ENCODE measurements around the gene TAOK2.

Gene TAOK2

DNA sequence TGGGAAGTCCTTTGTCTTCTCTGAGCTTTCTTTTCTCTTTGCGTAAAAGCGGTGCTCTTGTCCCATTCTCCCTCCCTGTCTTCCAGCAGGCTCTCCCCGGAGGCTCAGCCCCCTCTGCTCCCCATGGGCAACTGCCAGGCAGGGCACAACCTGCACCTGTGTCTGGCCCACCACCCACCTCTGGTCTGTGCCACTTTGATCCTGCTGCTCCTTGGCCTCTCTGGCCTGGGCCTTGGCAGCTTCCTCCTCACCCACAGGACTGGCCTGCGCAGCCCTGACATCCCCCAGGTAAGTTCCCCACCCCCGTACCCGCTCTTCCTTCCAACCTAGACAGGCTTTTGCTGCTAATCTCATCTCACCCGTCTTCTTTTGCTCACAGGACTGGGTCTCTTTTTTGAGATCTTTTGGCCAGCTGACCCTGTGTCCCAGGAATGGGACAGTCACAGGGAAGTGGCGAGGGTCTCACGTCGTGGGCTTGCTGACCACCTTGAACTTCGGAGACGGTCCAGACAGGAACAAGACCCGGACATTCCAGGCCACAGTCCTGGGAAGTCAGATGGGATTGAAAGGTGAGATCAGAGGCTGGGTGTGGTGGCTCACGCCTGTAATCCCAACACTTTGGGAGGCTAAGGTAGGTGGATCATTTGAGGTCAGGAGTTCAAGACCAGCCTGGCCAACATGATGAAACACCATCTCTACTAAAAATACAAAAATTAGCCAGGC, 10.5 kb upstream of the TAOK2 start:
- DNase-seq (ENCODE audit: low read depth): no peak

DNA sequence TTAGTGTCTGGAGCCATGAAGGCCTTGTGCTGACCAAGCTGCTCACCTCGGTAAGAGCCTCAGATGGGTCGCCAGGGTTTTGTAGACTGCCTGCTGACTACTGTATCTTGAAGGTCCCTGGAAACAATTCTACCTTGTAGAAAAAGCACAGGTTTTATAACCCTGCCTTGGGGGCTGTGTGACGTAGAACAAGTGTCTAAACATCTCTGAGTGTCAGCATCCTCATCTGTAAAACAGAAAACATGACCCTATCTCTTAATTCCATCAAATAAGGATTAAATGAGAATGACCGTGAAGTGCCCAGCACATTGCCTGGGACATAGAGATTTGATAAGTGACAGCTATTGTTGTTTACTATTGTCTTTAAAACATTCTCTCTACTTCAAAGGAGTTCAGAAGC, 5.5 kb upstream of the TAOK2 start:
- no peak for DNase-seq (ENCODE audit: low read depth)

DNA sequence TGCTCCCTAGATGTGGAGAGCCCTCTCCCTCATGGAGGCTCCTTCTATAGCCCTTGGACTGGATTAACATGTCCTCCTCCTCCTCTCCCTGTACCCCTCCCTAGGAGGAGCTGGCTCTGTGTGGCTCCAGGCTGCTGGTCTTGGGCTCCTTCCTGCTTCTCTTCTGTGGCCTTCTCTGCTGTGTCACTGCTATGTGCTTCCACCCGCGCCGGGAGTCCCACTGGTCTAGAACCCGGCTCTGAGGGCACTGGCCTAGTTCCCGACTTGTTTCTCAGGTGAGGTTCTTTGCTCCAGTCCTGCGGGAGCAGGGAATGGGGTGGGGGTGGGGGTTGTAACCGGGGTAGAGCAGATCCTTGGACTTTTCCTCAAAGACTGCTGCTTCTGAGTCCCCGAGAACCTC, 2.4 kb upstream of the TAOK2 start:
- DNase-seq (ENCODE audit: low read depth): no peak

DNA sequence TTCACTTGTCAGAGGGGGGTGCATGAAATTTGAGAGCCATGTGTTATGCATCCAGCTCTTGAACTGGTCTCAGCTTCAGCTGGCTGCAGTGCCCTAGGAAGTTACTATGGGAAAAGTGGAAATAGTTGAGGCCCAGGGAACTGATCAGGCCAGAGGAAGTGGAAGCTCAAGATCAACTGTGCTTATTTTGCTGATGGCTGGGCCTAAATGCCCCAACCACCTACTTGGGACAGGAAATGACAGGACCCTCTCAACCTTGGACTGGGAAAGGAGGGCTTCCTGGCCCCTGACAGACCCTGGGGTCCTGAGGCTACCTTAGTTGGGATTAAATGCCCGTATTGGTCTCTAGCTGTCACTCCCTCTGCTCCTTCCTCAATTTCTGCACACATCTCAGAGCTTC, 1.2 kb upstream of the TAOK2 start:
- DNase-seq (ENCODE audit: low read depth): no peak

DNA sequence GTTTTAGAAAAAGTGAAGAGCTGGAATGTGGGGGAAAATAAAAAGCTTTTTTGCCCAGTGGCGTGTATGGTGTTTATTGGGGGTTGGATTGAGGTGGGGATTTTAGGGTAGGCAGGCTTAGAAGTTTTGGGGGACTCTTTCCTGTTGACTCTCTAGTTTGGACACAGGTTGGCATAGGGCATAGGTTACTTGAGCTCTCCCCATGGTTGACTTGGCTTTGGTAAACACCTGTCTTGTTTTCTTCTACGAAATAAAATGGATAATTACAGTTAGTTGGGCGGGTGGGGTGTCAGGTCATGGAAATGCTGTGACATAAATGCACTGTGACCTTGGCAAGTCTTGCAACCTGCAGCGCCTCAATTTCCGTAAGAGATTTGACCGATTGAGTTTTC, 680 bp upstream of the TAOK2 start:
- DNase-seq (ENCODE audit: low read depth): no peak

DNA sequence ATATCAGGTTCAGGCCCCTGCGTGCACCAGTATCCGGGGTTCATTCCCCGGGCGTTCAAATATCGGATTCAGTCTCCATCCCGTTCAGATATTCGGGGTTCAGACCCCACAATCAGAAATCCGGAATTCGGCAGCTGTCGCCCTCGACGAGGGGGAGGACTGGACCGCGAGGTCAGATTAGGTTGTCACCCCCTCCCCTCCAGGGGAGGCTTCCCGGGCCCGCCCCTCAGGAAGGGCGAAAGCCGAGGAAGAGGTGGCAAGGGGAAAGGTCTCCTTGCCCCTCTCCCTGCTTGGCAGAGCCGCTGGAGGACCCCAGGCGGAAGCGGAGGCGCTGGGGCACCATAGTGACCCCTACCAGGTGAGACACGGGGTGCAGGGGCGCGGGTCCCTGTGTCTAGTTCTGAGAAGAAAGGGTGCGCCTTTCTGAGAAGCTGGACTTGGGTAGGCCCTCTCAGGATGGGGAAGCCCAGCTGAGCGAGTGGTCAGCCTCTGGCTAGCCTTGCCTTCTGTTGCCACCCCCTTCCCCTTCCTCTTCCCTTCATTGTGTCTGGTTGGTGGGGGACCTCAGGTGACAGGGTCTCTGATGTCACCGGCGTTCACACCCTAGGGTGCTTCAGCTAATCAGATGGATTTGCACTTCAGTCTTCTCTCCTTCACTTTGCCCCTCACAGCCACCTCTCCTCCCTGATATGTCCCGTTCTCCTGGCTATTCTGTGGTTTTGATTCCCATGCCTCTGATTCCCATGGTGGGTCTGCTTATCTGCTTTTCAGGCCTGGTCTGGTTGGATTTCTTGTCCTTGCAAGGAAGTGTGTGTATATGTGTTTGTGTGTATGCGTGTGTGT, 844 bp downstream of the TAOK2 start:
- DNase-seq (ENCODE audit: low read depth): no peak

DNA sequence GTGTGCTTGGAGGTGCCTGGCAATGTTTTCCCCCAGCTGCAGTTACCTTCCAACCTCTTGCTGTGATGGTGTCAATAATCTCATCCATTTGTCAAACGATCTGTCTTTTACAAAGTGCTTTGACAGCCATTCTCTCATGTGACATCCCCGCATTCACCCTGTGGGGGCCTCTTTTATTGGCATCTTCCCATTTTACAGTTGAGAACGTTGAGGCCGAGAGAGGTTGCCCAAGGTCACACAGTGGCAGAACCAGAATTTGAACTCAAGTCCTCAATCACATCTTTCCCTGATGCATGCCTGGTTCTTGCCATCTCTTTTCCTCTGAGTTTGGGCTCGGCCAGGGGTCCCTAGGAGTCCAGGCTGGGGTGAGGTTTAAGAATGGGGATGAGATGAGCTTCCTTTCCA, 1.5 kb downstream of the TAOK2 start:
- DNase-seq (ENCODE audit: low read depth): no peak

DNA sequence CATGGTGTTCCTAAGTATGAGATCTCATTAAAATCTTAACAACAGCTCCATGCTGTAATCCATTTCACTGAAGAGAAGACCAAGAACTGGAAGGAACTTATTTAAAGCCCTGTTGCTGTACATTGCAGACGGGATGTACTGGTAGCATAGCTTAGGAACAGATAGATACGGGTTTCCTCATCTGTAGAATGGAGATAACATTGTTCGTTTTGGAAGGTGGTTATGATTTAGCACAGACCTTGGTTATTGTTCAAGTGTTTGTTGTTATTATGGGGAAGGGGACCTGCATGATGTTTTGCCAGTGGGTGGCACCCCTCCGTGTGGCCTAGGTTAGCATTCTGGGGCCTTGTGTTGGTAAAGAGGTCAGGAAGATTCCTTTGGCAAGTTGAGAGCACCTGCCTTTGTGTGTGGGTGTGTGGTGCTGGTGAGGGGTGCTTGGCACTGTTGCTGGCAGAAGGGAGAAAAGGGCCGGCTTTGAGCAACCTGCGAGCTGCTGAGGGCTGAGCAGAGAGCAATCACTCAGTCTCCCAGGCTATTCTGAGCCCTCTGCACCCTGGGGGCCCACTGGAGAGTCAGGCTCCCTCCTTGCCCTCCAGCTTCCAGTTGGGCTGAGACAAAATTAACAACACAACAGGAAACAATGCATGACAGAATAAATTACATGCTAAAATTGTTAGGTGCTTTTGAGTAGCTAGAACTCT, 2.3 kb downstream of the TAOK2 start:
- DNase-seq (ENCODE audit: low read depth): no peak

DNA sequence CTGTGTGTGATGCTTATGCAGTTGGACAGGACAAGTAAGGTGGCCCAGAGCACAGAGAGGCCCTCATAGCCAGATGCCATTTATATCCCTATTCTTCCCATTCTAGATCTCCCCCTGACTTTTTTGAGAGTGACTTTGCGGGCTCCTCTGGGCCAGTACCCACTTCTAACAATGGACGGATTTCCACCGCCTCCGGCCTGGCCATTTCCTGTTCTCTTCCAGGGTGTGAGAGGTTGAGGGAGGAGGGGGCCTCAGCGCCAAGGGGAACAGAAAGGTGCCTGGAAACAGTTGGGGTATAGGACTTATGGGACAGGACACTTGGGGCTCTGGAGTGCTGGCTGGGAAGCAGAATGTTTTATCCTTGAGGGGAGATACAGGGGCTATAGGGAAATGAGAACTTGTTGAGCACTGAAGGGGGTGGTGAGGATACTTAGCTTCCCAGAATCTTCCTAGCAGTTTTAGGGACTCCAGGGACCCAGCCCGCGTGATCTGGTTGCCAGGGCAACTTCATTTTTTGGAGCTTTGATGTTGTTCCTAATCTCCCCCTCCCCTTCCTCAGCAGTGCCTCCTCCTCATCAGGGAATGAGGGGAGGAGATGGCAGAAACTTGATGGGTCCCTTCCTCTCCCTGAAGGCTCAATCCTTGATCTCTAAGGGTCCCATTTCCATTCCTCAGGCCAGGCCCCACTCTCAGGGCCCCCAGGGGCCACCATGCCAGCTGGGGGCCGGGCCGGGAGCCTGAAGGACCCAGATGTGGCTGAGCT, 3.6 kb downstream of the TAOK2 start:
- no peak for DNase-seq (ENCODE audit: low read depth)

DNA sequence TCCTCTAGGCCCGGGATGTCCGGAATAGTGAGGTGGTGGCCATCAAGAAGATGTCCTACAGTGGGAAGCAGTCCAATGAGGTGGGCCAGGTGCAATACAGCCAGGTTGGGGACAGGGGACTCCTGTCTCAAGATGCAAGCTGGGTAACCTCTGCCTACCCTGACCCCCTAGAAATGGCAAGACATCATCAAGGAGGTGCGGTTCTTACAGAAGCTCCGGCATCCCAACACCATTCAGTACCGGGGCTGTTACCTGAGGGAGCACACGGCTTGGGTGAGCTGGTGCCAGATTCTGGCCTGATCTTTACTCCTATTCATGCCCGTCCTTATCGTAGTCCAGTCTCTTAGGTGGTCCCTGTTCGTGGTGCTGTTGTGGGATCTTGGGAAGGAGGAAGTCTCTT, 4.4 kb downstream of the TAOK2 start:
- no peak for DNase-seq (ENCODE audit: low read depth)

DNA sequence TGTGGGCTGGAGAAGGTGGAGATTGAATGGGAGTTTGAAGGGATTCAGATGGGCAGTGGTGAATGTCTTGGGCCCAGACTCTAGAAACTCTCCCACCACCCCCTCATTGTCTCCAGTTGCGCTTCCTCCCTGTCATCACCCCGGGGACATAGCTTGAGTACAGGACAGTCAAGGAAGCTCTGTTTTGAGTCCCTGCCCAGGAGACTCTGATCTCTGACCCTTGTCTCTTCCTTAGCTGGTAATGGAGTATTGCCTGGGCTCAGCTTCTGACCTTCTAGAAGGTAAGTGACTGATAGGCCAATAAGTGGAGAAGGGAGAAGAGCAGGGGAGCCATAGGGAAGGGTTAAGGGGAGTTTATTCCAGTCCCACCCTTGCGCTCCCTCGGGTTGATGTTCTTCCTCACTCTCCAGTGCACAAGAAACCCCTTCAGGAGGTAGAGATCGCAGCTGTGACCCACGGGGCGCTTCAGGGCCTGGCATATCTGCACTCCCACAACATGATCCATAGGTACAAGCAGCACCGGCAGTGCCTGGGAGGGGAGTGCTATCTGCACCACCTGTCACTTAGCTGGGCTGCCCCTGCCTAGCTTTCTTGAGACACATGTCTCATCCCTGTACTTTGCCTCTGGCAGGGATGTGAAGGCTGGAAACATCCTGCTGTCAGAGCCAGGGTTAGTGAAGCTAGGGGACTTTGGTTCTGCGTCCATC, 5.0 kb downstream of the TAOK2 start:
- no peak for DNase-seq (ENCODE audit: low read depth)

DNA sequence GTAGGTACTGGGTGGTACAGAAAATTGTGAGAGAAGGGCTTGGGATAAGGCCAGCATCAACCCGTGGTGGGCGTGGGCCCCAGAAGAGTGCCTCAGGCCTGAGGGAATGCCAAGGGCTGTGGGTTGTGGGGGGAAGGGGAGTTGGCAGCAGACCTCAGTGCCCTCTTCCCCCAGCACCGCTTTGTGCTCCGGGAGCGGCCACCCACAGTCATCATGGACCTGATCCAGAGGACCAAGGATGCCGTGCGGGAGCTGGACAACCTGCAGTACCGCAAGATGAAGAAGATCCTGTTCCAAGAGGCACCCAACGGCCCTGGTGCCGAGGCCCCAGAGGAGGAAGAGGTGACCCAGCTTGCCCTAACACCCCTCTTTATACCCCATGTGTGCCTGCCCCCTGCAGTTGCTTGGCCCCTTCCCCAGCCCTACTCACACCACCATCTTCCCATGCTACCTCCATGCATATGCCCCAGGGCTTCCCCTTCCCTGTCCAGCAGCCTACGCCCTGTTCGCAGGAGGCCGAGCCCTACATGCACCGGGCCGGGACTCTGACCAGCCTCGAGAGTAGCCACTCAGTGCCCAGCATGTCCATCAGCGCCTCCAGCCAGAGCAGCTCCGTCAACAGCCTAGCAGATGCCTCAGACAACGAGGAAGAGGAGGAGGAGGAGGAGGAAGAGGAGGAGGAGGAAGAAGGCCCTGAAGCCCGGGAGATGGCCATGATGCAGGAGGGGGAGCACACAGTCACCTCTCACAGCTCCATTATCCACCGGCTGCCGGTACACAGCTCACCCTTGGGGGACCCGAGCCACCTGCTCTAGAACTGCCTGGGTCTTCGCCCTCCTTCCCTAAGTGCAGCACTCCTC, 9.1 kb downstream of the TAOK2 start:
- DNase-seq (ENCODE audit: low read depth): no peak

DNA sequence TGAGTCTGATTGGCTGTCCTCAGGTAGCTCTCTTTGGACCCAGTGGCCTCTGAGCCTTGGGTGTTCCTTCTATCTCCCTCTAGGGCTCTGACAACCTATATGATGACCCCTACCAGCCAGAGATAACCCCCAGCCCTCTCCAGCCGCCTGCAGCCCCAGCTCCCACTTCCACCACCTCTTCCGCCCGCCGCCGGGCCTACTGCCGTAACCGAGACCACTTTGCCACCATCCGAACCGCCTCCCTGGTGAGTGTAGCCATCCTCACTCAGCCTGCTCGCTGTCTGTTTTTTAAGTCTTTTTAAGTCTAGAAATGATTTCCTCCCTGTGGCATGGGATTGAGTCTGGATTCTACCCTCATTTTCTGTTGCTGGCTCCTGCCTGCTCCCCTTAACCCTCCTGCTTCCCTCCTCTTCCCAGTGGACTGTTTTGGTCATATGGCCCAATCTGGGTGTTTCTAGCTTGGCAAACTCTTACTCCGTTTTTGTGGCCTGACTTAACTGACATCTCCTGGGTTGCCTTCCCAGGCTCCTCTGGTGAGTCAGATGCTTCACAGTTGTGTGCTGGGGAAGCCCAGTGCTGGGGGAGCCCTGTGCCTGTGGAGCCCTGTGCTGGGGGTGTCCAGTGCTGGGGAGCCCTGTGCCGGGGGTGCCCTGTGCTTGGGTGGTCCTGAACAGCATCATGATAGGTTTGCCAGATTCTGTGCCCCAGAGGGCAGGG, 9.9 kb downstream of the TAOK2 start:
- no peak for DNase-seq (ENCODE audit: low read depth)

DNA sequence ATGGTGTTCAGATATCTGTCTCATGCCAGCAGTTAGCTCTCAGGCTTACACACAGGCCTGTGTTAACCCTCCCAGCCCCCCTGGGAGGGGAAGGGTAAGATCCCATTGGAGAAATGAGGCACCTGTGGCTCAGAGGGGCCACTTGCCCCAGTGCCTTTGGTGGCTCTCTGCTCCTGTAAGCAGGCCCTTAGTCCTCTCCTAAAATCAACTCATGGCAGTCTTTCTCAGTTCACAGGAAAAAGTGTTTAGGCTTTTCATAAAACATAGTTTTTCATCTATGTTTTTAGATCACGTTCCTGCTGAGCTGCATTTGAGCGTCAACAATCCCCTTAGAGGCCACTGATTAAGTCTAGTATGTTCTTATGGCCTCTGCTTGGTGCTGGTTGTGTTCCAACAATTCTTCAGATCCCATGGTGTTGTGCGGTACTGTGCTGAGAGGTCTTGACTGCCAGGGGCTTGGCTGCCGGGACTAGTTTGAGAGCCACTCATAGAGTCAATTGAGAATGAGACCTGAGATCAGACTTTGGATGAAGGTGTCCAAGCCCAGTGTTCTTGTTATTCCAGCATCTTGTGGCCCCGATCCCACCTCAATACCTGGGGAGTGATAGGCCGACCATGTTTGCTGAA, 10.6 kb downstream of the TAOK2 start:
- no peak for DNase-seq (ENCODE audit: low read depth)

DNA sequence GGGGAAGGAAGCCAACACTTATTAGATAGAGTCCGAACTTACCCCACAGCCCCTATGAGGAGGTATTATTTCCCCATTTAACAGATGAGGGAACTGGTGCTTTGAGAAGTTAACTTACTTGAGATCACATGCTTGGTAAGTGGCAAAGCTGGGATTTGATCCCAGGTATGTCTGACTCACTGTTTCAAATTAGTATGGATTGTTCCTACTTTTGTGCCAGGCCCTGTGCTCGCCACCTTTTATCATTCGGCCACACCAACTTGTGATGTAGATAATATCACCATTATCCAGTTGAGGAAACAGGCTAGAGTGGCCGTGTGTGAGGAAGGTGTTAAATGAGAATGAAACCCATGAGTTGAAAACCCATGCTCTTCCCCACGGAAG, 11.1 kb downstream of the TAOK2 start:
- no peak for DNase-seq (ENCODE audit: low read depth)

DNA sequence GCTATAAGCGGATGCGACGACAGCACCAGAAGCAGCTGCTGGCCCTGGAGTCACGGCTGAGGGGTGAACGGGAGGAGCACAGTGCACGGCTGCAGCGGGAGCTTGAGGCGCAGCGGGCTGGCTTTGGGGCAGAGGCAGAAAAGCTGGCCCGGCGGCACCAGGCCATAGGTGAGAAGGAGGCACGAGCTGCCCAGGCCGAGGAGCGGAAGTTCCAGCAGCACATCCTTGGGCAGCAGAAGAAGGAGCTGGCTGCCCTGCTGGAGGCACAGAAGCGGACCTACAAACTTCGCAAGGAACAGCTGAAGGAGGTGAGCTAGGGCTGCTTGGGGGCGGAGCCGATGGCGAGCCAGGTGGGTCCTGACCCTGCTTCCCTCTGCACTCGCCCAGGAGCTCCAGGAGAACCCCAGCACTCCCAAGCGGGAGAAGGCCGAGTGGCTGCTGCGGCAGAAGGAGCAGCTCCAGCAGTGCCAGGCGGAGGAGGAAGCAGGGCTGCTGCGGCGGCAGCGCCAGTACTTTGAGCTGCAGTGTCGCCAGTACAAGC, 11.7 kb downstream of the TAOK2 start:
- no peak for DNase-seq (ENCODE audit: low read depth)

DNA sequence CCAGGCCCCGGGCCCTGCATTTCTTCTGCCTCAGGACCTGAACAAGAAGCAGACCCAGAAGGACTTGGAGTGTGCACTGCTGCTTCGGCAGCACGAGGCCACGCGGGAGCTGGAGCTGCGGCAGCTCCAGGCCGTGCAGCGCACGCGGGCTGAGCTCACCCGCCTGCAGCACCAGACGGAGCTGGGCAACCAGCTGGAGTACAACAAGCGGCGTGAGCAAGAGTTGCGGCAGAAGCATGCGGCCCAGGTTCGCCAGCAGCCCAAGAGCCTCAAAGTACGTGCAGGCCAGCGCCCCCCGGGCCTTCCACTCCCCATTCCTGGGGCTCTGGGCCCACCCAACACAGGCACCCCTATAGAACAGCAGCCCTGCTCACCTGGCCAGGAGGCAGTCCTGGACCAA, 12.6 kb downstream of the TAOK2 start:
- DNase-seq (ENCODE audit: low read depth): no peak

DNA sequence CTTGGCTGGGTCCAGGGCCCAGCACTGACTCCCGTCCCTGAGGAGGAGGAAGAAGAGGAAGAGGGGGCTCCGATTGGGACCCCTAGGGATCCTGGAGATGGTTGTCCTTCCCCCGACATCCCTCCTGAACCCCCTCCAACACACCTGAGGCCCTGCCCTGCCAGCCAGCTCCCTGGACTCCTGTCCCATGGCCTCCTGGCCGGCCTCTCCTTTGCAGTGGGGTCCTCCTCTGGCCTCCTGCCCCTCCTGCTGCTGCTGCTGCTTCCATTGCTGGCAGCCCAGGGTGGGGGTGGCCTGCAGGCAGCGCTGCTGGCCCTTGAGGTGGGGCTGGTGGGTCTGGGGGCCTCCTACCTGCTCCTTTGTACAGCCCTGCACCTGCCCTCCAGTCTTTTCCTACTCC, 13.3 kb downstream of the TAOK2 start:
- DNase-seq (ENCODE audit: low read depth): no peak

DNA sequence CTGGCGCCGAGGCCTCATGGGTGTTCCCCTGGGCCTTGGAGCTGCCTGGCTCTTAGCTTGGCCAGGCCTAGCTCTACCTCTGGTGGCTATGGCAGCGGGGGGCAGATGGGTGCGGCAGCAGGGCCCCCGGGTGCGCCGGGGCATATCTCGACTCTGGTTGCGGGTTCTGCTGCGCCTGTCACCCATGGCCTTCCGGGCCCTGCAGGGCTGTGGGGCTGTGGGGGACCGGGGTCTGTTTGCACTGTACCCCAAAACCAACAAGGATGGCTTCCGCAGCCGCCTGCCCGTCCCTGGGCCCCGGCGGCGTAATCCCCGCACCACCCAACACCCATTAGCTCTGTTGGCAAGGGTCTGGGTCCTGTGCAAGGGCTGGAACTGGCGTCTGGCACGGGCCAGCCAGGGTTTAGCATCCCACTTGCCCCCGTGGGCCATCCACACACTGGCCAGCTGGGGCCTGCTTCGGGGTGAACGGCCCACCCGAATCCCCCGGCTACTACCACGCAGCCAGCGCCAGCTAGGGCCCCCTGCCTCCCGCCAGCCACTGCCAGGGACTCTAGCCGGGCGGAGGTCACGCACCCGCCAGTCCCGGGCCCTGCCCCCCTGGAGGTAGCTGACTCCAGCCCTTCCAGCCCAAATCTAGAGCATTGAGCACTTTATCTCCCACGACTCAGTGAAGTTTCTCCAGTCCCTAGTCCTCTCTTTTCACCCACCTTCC, 13.9 kb downstream of the TAOK2 start:
- no peak for DNase-seq (ENCODE audit: low read depth)
